Muscle of back (tissue), 11 donors: Measurements from ENCODE around the gene IFI27L2. TPM values are rescaled to one million over a fixed set of nuclear protein-coding genes. Genes with fewer than 3 reads are reported as not detected.

Experiments
- DNase-seq, 3 donors: peaks; one replicate each; pipeline versions ENCODE4 v3.0.0 to v3.0.0-alpha.2; 2013
- polyA plus RNA-seq, 10 donors: library from polyadenylated mRNA; unstranded; fragments of 120-200 nt; gene quantifications; one replicate each; pipeline ENCODE4 v1.2.1, GENCODE V29; 2013; ENCODE audit not compliant: insufficient read length in 10 of 10

The IFI27L2 gene
- polyA plus RNA-seq, 10 donors = 11.0 to 21.9 (median 15.0) TPM

GRCh38 chr14:94104731-94105130, 24.7 kb downstream of the IFI27L2 start:
- no peak for DNase-seq

- DNase-seq = peak in 1 of 3 donors; percentile 28
These were observed 25.8 kb downstream of the IFI27L2 start for GRCh38 chr14:94103554-94104150.

GRCh38 chr14:94102768-94103482, 26.5 kb downstream of the IFI27L2 start:
- DNase-seq = no peak

- DNase-seq = no peak
These were observed 27.7 kb downstream of the IFI27L2 start for GRCh38 chr14:94101748-94102147.

- peak in 1 of 3 donors; percentile 70 for DNase-seq
These were observed 28.6 kb downstream of the IFI27L2 start for GRCh38 chr14:94100847-94101246.

- DNase-seq = no peak
These were observed 30.4 kb downstream of the IFI27L2 start for GRCh38 chr14:94099006-94099405.

GRCh38 chr14:94098326-94098992, 30.9 kb downstream of the IFI27L2 start:
- DNase-seq = peak in 1 of 3 donors; percentile 41

GRCh38 chr14:94097091-94097490, 32.3 kb downstream of the IFI27L2 start:
- no peak for DNase-seq

- no peak for DNase-seq
These were observed 36.0 kb downstream of the IFI27L2 start for GRCh38 chr14:94093418-94093817.

- no peak for DNase-seq
These were observed 39.9 kb downstream of the IFI27L2 start for GRCh38 chr14:94089479-94089878.

GRCh38 chr14:94088516-94088915, 40.9 kb downstream of the IFI27L2 start:
- no peak for DNase-seq

GRCh38 chr14:94087891-94088290, 41.5 kb downstream of the IFI27L2 start:
- DNase-seq = no peak

GRCh38 chr14:94081386-94081820, 48.0 kb downstream of the IFI27L2 start:
- DNase-seq = no peak

- DNase-seq = peak; percentile 93 to 98 (median 97)
These were observed 48.6 kb downstream of the IFI27L2 start, which contains the start of the genes DDX24 and IFI27L1 for GRCh38 chr14:94080621-94081385. Gene DDX24, minus strand, starts transcription at chr14:94081202. Its CDS starts 1,460 bp downstream, at chr14:94079742. Gene IFI27L1, plus strand, starts transcription at chr14:94081310. Its CDS starts 15,628 bp downstream, at chr14:94096938.

- DNase-seq = peak in 2 of 3 donors; percentile 52 to 75
These were observed 49.3 kb downstream of the IFI27L2 start for GRCh38 chr14:94079891-94080620.

- no peak for DNase-seq
These were observed 51.6 kb downstream of the IFI27L2 start for GRCh38 chr14:94077823-94078222.

Other genes starting within 250 kb of the IFI27L2 start
- under 1 TPM in 3 of 10 donors, not detected in 7; 0.17 to 0.31 (median 0.24) TPM for gene FAM181A, start 202.3 kb downstream of the IFI27L2 start, polyA plus RNA-seq
- gene ASB2, start 153.0 kb downstream of the IFI27L2 start, polyA plus RNA-seq = 10 to 100 TPM; 13.0 to 33.7 (median 24.8) TPM
- not detected for gene CCDC197, start 132.3 kb downstream of the IFI27L2 start, polyA plus RNA-seq
- gene OTUB2, start 103.3 kb downstream of the IFI27L2 start, polyA plus RNA-seq = 1 to 10 TPM in 5 of 10 donors, under 1 TPM in 5; 0.77 to 1.6 (median 1.0) TPM
- gene DDX24, start 48.4 kb downstream of the IFI27L2 start, polyA plus RNA-seq = 100 to 1,000 TPM in 1 of 10 donors, 10 to 100 TPM in 9; 81.4 to 111 (median 87.2) TPM
- 10 to 100 TPM; 11.1 to 17.5 (median 14.8) TPM for gene IFI27L1, start 48.3 kb downstream of the IFI27L2 start, polyA plus RNA-seq
- gene IFI27, start 18.9 kb downstream of the IFI27L2 start, polyA plus RNA-seq = 1 to 10 TPM; 2.4 to 6.7 (median 3.6) TPM
- under 1 TPM; 0.07 to 0.90 (median 0.24) TPM for gene PPP4R4, start 44.7 kb upstream of the IFI27L2 start, polyA plus RNA-seq
- under 1 TPM in 2 of 10 donors, not detected in 8; 0.06 to 0.07 TPM for gene SERPINA10, start 163.7 kb upstream of the IFI27L2 start, polyA plus RNA-seq
- gene SERPINA6, start 193.7 kb upstream of the IFI27L2 start, polyA plus RNA-seq = not detected
- gene SERPINA2, start 237.1 kb upstream of the IFI27L2 start, polyA plus RNA-seq = not detected